ENCODE data around the gene MAGEA9B.
"Not testable (repeated sequence)": the region's sequence is repeated elsewhere in the genome, so short reads cannot be mapped to it uniquely, and the experiment has no call there.

Gene MAGEA9B

GRCh38 chrX:149532868-149533267, 54.4 kb downstream of the MAGEA9B start:
- not testable (repeated sequence) for H3K36me3 ChIP-seq (ENCODE audit: insufficient read depth, low read length); H4K20me1 ChIP-seq (ENCODE audit: insufficient read depth, low read length, poor library complexity, severe bottlenecking); H3K4me2 ChIP-seq (ENCODE audit: low read depth, low read length, poor library complexity, severe bottlenecking); H3F3A ChIP-seq (ENCODE audit: low read depth); H3K9me3 ChIP-seq (ENCODE audit: insufficient read depth, low read depth, low read length); H3K9ac ChIP-seq (ENCODE audit: low read depth, low read length, poor library complexity, severe bottlenecking); H3K9me2 ChIP-seq (replicated peaks; ENCODE audit: low read depth, low read length); H3K4me3 ChIP-seq (ENCODE audit: low read length, poor library complexity, severe bottlenecking); H2AFZ ChIP-seq (ENCODE audit: low read length); H3K79me2 ChIP-seq (ENCODE audit: insufficient read depth, low read length); H3K27me3 ChIP-seq (ENCODE audit: insufficient read depth, low read length, poor library complexity, severe bottlenecking); H3K4me1 ChIP-seq (ENCODE audit: insufficient read depth, low read length, poor library complexity, severe bottlenecking)

Measured in Loucy (cell line).